Uterus (tissue), 2 donors: ENCODE data around the gene WDFY2.

ENCODE experiments used
- CTCF ChIP-seq, 4 experiments: fragments of 200-600 bp in 2 of 4; fragments of 450-650 bp in 2 of 4; sonication (generic) in 2 of 4; IDR thresholded peaks; one replicate each; pipeline ENCODE4 v1.5.1; 2016 to 2019; ENCODE audit warnings: antibody characterized with exemption in 4 of 4, mild to moderate bottlenecking in 2 of 4, moderate library complexity in 1 of 4
- POLR2A ChIP-seq, 2 donors: fragments of 450-650 bp; IDR thresholded peaks; one replicate each; pipeline ENCODE4 v1.6.1; 2016; ENCODE audit warnings: antibody characterized with exemption in 2 of 2, mild to moderate bottlenecking in 1 of 2, moderate library complexity in 1 of 2

DNA sequence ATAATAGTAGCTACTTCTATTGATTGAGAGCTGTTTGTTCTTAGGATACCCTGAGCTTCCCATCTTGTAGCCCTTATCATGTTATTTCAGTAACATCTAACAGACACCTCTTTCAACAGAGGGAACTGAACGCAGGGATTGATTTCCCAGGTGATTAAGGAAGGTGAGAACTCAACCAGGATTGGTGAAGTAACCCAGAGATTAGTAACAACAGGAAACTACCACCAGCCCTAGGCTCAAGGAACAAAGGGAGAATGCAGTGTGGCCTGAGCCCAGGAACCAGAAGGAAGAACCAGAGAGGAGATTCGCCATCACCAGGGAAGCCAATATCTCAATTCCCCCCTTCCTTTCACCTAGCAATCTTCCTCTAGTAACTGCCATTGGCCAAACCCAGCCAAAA lies 211.2 kb downstream of the WDFY2 start:
- TF ChIP-seq CTCF (IDR thresholded peaks at IDR 0.05) (no peak), POLR2A (IDR thresholded peaks at IDR 0.05) (no peak)
